Ovary (tissue), 3 donors: ENCODE results near the gene POMZP3.
"Not testable (repeated sequence)": the region's sequence is repeated elsewhere in the genome, so short reads cannot be mapped to it uniquely, and the experiment has no call there.

ENCODE experiments used
- EP300 ChIP-seq: sonication (generic); formaldehyde crosslinking; IDR thresholded peaks from one replicate; pipeline ENCODE4 v1.6.1; 2017; ENCODE audit warnings: antibody characterized with exemption
- POLR2A ChIP-seq: fragments of 450-650 bp; IDR thresholded peaks from one replicate; pipeline ENCODE4 v1.6.1; 2017; ENCODE audit warnings: antibody characterized with exemption, mild to moderate bottlenecking, moderate library complexity
- TF ChIP-seq, protein P1 (sequence below), 3 donors: fragments of 450-650 bp in 2 of 3; fragments of 200-600 bp in 1 of 3; IDR thresholded peaks; one replicate each; pipeline versions ENCODE4 v1.5.1 to v1.8.0; 2016 to 2022; ENCODE audit warnings: antibody characterized with exemption in 3 of 3, mild to moderate bottlenecking in 1 of 3
- donor health status: DM: no; HTN: no; CAD: no.

DNA sequence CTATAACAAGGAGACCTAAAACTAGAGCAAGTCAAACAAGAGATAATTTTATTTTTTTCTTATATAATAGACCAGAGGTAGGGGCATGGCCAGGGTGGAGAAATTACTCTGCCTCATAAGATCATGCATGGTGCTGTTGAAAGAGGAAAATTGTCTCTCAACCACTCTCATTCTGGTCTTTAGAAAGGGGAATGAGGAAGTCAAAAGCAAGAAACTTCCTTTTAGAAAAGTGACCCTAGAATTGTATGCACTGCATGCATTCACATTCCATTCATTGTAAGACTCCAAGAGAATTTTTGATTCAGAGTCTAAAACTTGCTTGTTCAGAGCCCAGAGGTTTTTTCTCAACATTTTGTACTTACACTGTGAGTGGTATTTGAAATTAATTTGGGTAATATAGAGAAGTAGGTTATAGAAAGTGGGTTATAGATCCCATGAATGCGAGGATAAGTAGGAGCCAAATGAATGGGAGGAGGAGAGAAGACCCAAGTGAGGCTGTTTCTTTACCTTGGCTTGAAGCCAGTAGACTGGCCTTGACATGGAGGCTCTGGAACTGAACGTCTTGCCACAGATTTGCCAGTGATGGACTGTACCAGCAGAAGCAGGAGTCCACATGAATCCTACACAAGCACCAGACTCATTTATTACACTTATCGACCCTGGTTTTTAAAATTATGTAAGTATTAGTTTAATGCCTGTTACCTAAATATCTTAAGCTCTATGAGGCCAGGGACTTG is 51.0 kb downstream of the POMZP3 start:
- TF ChIP-seq, protein P1, sequence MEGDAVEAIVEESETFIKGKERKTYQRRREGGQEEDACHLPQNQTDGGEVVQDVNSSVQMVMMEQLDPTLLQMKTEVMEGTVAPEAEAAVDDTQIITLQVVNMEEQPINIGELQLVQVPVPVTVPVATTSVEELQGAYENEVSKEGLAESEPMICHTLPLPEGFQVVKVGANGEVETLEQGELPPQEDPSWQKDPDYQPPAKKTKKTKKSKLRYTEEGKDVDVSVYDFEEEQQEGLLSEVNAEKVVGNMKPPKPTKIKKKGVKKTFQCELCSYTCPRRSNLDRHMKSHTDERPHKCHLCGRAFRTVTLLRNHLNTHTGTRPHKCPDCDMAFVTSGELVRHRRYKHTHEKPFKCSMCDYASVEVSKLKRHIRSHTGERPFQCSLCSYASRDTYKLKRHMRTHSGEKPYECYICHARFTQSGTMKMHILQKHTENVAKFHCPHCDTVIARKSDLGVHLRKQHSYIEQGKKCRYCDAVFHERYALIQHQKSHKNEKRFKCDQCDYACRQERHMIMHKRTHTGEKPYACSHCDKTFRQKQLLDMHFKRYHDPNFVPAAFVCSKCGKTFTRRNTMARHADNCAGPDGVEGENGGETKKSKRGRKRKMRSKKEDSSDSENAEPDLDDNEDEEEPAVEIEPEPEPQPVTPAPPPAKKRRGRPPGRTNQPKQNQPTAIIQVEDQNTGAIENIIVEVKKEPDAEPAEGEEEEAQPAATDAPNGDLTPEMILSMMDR (IDR thresholded peaks at IDR 0.05): not testable (repeated sequence)
- not testable (repeated sequence) for TF ChIP-seq EP300, POLR2A
